Raji (cell line): ENCODE results near the gene TSPAN31.

ENCODE experiments used
- POLR2A ChIP-seq: IDR thresholded peaks from 2 replicates; pipeline ENCODE4 v1.6.1; 2011; ENCODE audit warnings: low read depth, low read length, control low read depth; ENCODE audit not compliant: insufficient read depth

TSPAN31 gene

GRCh38 chr12:57720606-57721595, 23.9 kb upstream of the TSPAN31 start:
- TF ChIP-seq POLR2A: no peak

- TF ChIP-seq POLR2A: no peak
Measured at GRCh38 chr12:57722716-57723629, 21.9 kb upstream of the TSPAN31 start.

- TF ChIP-seq POLR2A: no peak
Measured at GRCh38 chr12:57723630-57723962, 21.2 kb upstream of the TSPAN31 start.

- no peak for TF ChIP-seq POLR2A
Measured at GRCh38 chr12:57724003-57724935, 20.6 kb upstream of the TSPAN31 start.

- no peak for TF ChIP-seq POLR2A
Measured at GRCh38 chr12:57724936-57725740, 19.7 kb upstream of the TSPAN31 start.

- no peak for TF ChIP-seq POLR2A
Measured at GRCh38 chr12:57725851-57726150, 19.0 kb upstream of the TSPAN31 start.

- no peak for TF ChIP-seq POLR2A
Measured at GRCh38 chr12:57726151-57726883, 18.5 kb upstream of the TSPAN31 start.

- no peak for TF ChIP-seq POLR2A
Measured at GRCh38 chr12:57726884-57727757, 17.7 kb upstream of the TSPAN31 start.

GRCh38 chr12:57727758-57728395, 17.0 kb upstream of the TSPAN31 start:
- TF ChIP-seq POLR2A: no peak

- no peak for TF ChIP-seq POLR2A
Measured at GRCh38 chr12:57729321-57729844, 15.5 kb upstream of the TSPAN31 start.

GRCh38 chr12:57730336-57731067, 14.3 kb upstream of the TSPAN31 start:
- TF ChIP-seq POLR2A: no peak
